Osteoblast (primary cell): ENCODE measurements around the gene SPDYE2B. TPM values are rescaled to one million over a fixed set of nuclear protein-coding genes. Genes with fewer than 3 reads are reported as not detected.
"Not testable (repeated sequence)": the region's sequence is repeated elsewhere in the genome, so short reads cannot be mapped to it uniquely, and the experiment has no call there.

Source experiments
- DNase-seq: peaks from one replicate; pipeline ENCODE4 v3.0.0; 2011; ENCODE audit warnings: low spot score, mixed read lengths; ENCODE audit not compliant: insufficient read length; ENCODE audit errors: missing footprints
- H2AFZ ChIP-seq: 2 replicates; pipeline ENCODE4 v1.6.0; 2011; ENCODE audit warnings: mild to moderate bottlenecking, low read length
- H3K27ac ChIP-seq: 2 replicates; pipeline ENCODE4 v1.5.1; 2011; ENCODE audit warnings: mild to moderate bottlenecking, low read depth, low read length, moderate library complexity
- H3K27me3 ChIP-seq: 2 replicates; pipeline ENCODE4 v1.6.0; 2012; ENCODE audit warnings: mild to moderate bottlenecking, control low read depth, inconsistent platforms, low read length, moderate library complexity; ENCODE audit not compliant: insufficient read depth
- H3K36me3 ChIP-seq: 2 replicates; pipeline ENCODE4 v1.5.1; 2011; ENCODE audit warnings: mild to moderate bottlenecking, low read length, control low read depth, moderate library complexity; ENCODE audit not compliant: insufficient read depth
- H3K4me1 ChIP-seq: 2 replicates; pipeline ENCODE4 v1.5.1; 2011; ENCODE audit warnings: mild to moderate bottlenecking, low read length, control low read depth, moderate library complexity; ENCODE audit not compliant: insufficient read depth
- H3K4me2 ChIP-seq: 2 replicates; pipeline ENCODE4 v1.6.0; 2011; ENCODE audit warnings: mild to moderate bottlenecking, low read length; ENCODE audit not compliant: insufficient read depth
- H3K4me3 ChIP-seq: fragments of 200-600 bp; sonication (generic); 3 replicates; pipeline ENCODE4 v1.5.1; 2012; ENCODE audit warnings: mild to moderate bottlenecking, low read length, inconsistent platforms; ENCODE audit not compliant: insufficient read depth
- H3K79me2 ChIP-seq: 2 replicates; pipeline ENCODE4 v1.6.0; 2012; ENCODE audit warnings: mild to moderate bottlenecking, low read length, control low read depth, inconsistent platforms; ENCODE audit not compliant: insufficient read depth
- H3K9me3 ChIP-seq: 2 replicates; pipeline ENCODE4 v1.5.1; 2011; ENCODE audit warnings: low read depth, low read length, control low read depth
- H4K20me1 ChIP-seq: 2 replicates; pipeline ENCODE4 v1.6.0; 2012; ENCODE audit warnings: mild to moderate bottlenecking, low read length, control low read depth; ENCODE audit not compliant: insufficient read depth
- total RNA-seq: library from RNA; depleted of rRNA; stranded (reverse); fragments of >200 nt; gene quantifications from 2 replicates; pipeline ENCODE4 v1.2.3, GENCODE V29; 2012

Gene SPDYE2B
- total RNA-seq, 1 donor, result not detected

GRCh38 chr7:102671166-102671955 is 21.2 kb downstream of the SPDYE2B start, which contains the start of gene POLR2J2:
TSS of gene POLR2J2 (minus strand) at chr7:102671663. CDS start at chr7:102671601, 62 bp downstream.
- not testable (repeated sequence) for DNase-seq, H3K27ac ChIP-seq, H2AFZ ChIP-seq, H3K9me3 ChIP-seq, H3K4me1 ChIP-seq, H3K4me2 ChIP-seq, H3K27me3 ChIP-seq, H3K79me2 ChIP-seq, H3K36me3 ChIP-seq, H3K4me3 ChIP-seq, H4K20me1 ChIP-seq

DNA sequence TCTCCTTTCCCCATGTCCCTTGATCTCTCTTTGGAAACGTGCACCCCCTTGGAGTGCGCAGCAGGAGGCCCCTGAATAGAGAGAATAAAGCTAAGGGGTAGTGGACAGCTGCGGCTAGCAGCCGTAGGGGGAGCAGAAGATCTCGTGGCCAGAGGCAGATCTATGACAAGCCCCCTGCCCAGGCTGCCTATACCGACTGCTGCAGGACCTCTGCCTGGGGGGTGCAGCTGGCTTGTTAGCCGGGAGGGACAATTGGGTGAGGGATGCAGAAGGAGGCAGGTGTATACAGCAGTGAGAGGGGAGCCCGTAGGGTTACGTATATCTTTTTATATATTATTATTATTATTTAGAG is 21.8 kb downstream of the SPDYE2B start:
- H3K27me3 ChIP-seq, H3K36me3 ChIP-seq, H2AFZ ChIP-seq, H3K27ac ChIP-seq, H3K4me1 ChIP-seq, H3K79me2 ChIP-seq, H4K20me1 ChIP-seq, H3K4me3 ChIP-seq, DNase-seq, H3K9me3 ChIP-seq, H3K4me2 ChIP-seq: not testable (repeated sequence)

- not testable (repeated sequence) for H3K4me3 ChIP-seq, H3K36me3 ChIP-seq
Measured at GRCh38 chr7:102673447-102674067, 23.4 kb downstream of the SPDYE2B start.

GRCh38 chr7:102675545-102675944 is 25.4 kb downstream of the SPDYE2B start:
- H3K4me2 ChIP-seq, H3K36me3 ChIP-seq, H3K9me3 ChIP-seq, DNase-seq, H3K27ac ChIP-seq, H2AFZ ChIP-seq, H3K4me3 ChIP-seq, H3K4me1 ChIP-seq, H4K20me1 ChIP-seq, H3K27me3 ChIP-seq, H3K79me2 ChIP-seq: not testable (repeated sequence)

More at GRCh38 chr7:102673447-102674067, 23.4 kb downstream of the SPDYE2B start:
- not testable (repeated sequence) for H4K20me1 ChIP-seq, H3K4me2 ChIP-seq, H3K9me3 ChIP-seq, H3K79me2 ChIP-seq, H3K27ac ChIP-seq, H3K4me1 ChIP-seq, H3K27me3 ChIP-seq, DNase-seq, H2AFZ ChIP-seq

- H3K27me3 ChIP-seq, H3K79me2 ChIP-seq, H3K4me1 ChIP-seq, H3K4me2 ChIP-seq, H3K4me3 ChIP-seq, H2AFZ ChIP-seq, H3K36me3 ChIP-seq, H3K27ac ChIP-seq, DNase-seq, H4K20me1 ChIP-seq, H3K9me3 ChIP-seq: not testable (repeated sequence)
Measured at GRCh38 chr7:102680780-102681179, 30.7 kb downstream of the SPDYE2B start.

- H3K4me1 ChIP-seq, DNase-seq, H3K9me3 ChIP-seq, H3K27me3 ChIP-seq, H2AFZ ChIP-seq, H3K4me2 ChIP-seq, H3K27ac ChIP-seq, H3K36me3 ChIP-seq, H3K79me2 ChIP-seq, H4K20me1 ChIP-seq, H3K4me3 ChIP-seq: not testable (repeated sequence)
Measured at GRCh38 chr7:102682560-102682959, 32.4 kb downstream of the SPDYE2B start.

- H3K79me2 ChIP-seq, H3K27ac ChIP-seq, H3K36me3 ChIP-seq, H3K4me3 ChIP-seq, H2AFZ ChIP-seq, DNase-seq, H4K20me1 ChIP-seq, H3K9me3 ChIP-seq, H3K4me2 ChIP-seq, H3K27me3 ChIP-seq, H3K4me1 ChIP-seq: not testable (repeated sequence)
Measured at GRCh38 chr7:102688299-102689036, 38.3 kb downstream of the SPDYE2B start.

DNA sequence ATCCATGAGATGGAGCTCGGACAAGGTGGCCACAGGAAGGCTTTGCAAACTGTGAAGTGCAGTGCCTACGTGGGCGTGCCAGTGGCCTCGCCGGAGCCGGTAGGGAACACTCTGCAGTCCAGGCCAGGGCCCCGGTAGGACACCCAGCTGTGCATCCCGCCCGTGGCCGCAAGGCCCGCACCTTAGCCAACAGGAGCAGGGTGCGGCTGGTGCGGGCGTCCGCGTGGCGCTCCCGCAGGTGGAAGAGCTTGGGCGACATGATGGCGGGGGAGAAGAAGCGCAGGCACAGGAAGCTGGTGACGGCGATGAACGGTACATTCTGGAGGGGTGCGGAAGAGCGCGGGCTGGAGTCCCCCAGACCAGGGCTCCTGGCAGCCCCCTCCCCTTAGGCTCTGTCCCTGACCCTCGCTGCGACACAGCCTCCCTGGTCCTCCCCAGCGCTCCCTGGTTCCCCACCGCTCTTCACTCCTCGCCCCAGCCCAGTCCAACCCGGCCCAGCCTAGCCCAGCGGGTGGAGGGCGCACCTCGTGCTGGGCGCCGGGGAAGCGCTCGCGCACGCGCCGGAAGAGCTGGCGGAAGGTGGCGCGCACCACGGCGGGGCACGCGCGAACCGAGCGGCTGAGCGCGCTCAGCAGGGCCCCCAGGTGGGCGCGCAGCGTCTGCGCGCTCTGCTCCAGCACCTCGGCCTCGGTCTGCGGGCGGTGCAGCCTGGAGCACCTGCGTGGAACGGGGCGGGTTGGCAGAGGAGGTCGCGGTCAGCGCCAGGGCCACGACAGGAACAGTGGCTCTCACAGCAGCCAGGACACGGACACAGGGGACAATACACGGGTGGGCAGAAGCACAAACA is 39.5 kb downstream of the SPDYE2B start:
- H3K27me3 ChIP-seq, H4K20me1 ChIP-seq, H3K4me1 ChIP-seq, DNase-seq, H3K79me2 ChIP-seq, H3K9me3 ChIP-seq, H2AFZ ChIP-seq, H3K36me3 ChIP-seq, H3K4me3 ChIP-seq, H3K27ac ChIP-seq, H3K4me2 ChIP-seq: not testable (repeated sequence)
